ENCODE results near the gene ANKRD11.
"Not testable (repeated sequence)": the region's sequence is repeated elsewhere in the genome, so short reads cannot be mapped to it uniquely, and the experiment has no call there.

ANKRD11 gene

GRCh38 chr16:89407925-89408300, 82.4 kb downstream of the ANKRD11 start:
- DNase-seq (ENCODE audit: low spot score): no peak

GRCh38 chr16:89407282-89407924, 83.0 kb downstream of the ANKRD11 start:
- no peak for DNase-seq (ENCODE audit: low spot score)

- DNase-seq (ENCODE audit: low spot score): no peak
These were observed 84.0 kb downstream of the ANKRD11 start for GRCh38 chr16:89406277-89406888.

GRCh38 chr16:89404561-89404960, 85.8 kb downstream of the ANKRD11 start:
- DNase-seq (ENCODE audit: low spot score): no peak

- DNase-seq (ENCODE audit: low spot score): no peak
These were observed 87.4 kb downstream of the ANKRD11 start for GRCh38 chr16:89402962-89403361.

GRCh38 chr16:89401641-89402445, 88.5 kb downstream of the ANKRD11 start:
- peak; percentile 54 for DNase-seq (ENCODE audit: low spot score)

GRCh38 chr16:89401205-89401604, 89.2 kb downstream of the ANKRD11 start:
- no peak for DNase-seq (ENCODE audit: low spot score)

GRCh38 chr16:89400740-89401139, 89.6 kb downstream of the ANKRD11 start:
- no peak for DNase-seq (ENCODE audit: low spot score)

- no peak for DNase-seq (ENCODE audit: low spot score)
These were observed 91.4 kb downstream of the ANKRD11 start for GRCh38 chr16:89398924-89399323.

- no peak for DNase-seq (ENCODE audit: low spot score)
These were observed 93.0 kb downstream of the ANKRD11 start for GRCh38 chr16:89397331-89397861.

- no peak for DNase-seq (ENCODE audit: low spot score)
These were observed 94.2 kb downstream of the ANKRD11 start for GRCh38 chr16:89396156-89396555.

- no peak for DNase-seq (ENCODE audit: low spot score)
These were observed 94.9 kb downstream of the ANKRD11 start for GRCh38 chr16:89395150-89396142.

GRCh38 chr16:89393738-89394406, 96.5 kb downstream of the ANKRD11 start:
- no peak for DNase-seq (ENCODE audit: low spot score)

GRCh38 chr16:89392881-89393737, 97.3 kb downstream of the ANKRD11 start:
- DNase-seq (ENCODE audit: low spot score): no peak

GRCh38 chr16:89390224-89390583, 100.2 kb downstream of the ANKRD11 start:
- not testable (repeated sequence) for DNase-seq (ENCODE audit: low spot score)

GRCh38 chr16:89389504-89390223, 100.7 kb downstream of the ANKRD11 start:
- DNase-seq (ENCODE audit: low spot score): not testable (repeated sequence)

GRCh38 chr16:89388536-89388935, 101.8 kb downstream of the ANKRD11 start:
- no peak for DNase-seq (ENCODE audit: low spot score)

- DNase-seq (ENCODE audit: low spot score): no peak
These were observed 103.8 kb downstream of the ANKRD11 start for GRCh38 chr16:89386306-89387185.
